H1 (cell line): ENCODE results near the gene PLCH2. TPM values are rescaled to one million over a fixed set of nuclear protein-coding genes. Genes with fewer than 3 reads are reported as not detected.

ENCODE experiments used
- CTCF ChIA-PET: fragments of 300-600 bp; sonication (Branson Sonifier 250); formaldehyde crosslinking; loops from one replicate; lab custom pipeline; 2021; ENCODE audit not compliant: partially characterized antibody; lab: Charles Lee
- POLR2A ChIA-PET: fragments of 300-600 bp; sonication (Branson Sonifier 250); formaldehyde crosslinking; loops from one replicate; lab custom pipeline; 2021; ENCODE audit warnings: inconsistent platforms; ENCODE audit not compliant: partially characterized antibody; lab: Charles Lee
- DNase-seq, 2 experiments: peaks; one replicate each; pipeline versions ENCODE4 v3.0.0 to v3.0.0-alpha.2; 2010 to 2022; ENCODE audit warnings: low spot score in 2 of 2, low read depth in 1 of 2, mixed read lengths in 1 of 2
- FAIRE-seq: peaks from 2 replicates; lab custom pipeline; 2011; peaks lifted over from hg19 to GRCh38; lab: Jason Lieb, UNC
- H2AFZ ChIP-seq: 2 replicates; pipeline ENCODE4 v1.8.1; 2012; ENCODE audit warnings: low read length, inconsistent platforms
- H2AK5ac ChIP-seq: 2 replicates; pipeline ENCODE4 v1.6.1; 2013; ENCODE audit warnings: low read depth, low read length
- H2BK120ac ChIP-seq: replicated peaks from 2 replicates; pipeline ENCODE3; 2013; ENCODE audit warnings: low read depth, low read length, inconsistent platforms
- H2BK12ac ChIP-seq: 2 replicates; pipeline ENCODE4 v1.6.1; 2013; ENCODE audit warnings: low read depth, low read length
- H2BK15ac ChIP-seq: 2 replicates; pipeline ENCODE4 v1.6.1; 2013; ENCODE audit warnings: low read length
- H2BK20ac ChIP-seq: 2 replicates; pipeline ENCODE4 v1.6.1; 2013; ENCODE audit warnings: low read length
- H2BK5ac ChIP-seq: 2 replicates; pipeline ENCODE4 v1.6.1; 2013; ENCODE audit warnings: low read depth, low read length
- H3K14ac ChIP-seq: 2 replicates; pipeline ENCODE4 v1.6.1; 2013; ENCODE audit warnings: inconsistent platforms; ENCODE audit not compliant: insufficient read length
- H3K18ac ChIP-seq: 2 replicates; pipeline ENCODE4 v1.6.1; 2013; ENCODE audit warnings: low read length; ENCODE audit errors: extremely low read depth
- H3K23ac ChIP-seq: 2 replicates; pipeline ENCODE4 v1.6.1; 2013; ENCODE audit warnings: inconsistent platforms; ENCODE audit not compliant: insufficient read length
- H3K23me2 ChIP-seq: 2 replicates; pipeline ENCODE4 v1.6.1; 2013; ENCODE audit warnings: low read depth, low read length
- H3K27ac ChIP-seq: 2 replicates; pipeline ENCODE4 v1.6.1; 2011; ENCODE audit warnings: low read depth, low read length, inconsistent platforms
- H3K27me3 ChIP-seq, 4 experiments: replicated peaks in 1 of 4; 1 replicate in 1 of 4; 2 replicates in 3 of 4; pipeline versions ENCODE4 v1.6.1 to v1.8.1; 2011 to 2013; ENCODE audit warnings: low read length in 3 of 4, mild to moderate bottlenecking in 3 of 4, inconsistent platforms in 2 of 4, mixed read lengths in 2 of 4, moderate library complexity in 1 of 4; ENCODE audit not compliant: control insufficient read depth in 3 of 4, insufficient read depth in 3 of 4; ENCODE audit errors: extremely low read depth in 1 of 4
- H3K36me3 ChIP-seq, 4 experiments: 2 replicates each; pipeline versions ENCODE4 v1.6.1 to v1.8.1; 2011 to 2013; ENCODE audit warnings: mild to moderate bottlenecking in 4 of 4, low read length in 3 of 4, moderate library complexity in 2 of 4, control low read depth in 1 of 4, inconsistent platforms in 1 of 4; ENCODE audit not compliant: insufficient read depth in 4 of 4, control insufficient read depth in 2 of 4
- H3K4ac ChIP-seq: replicated peaks from 2 replicates; pipeline ENCODE3; 2013; ENCODE audit warnings: low read length, low read depth, mixed read lengths, inconsistent platforms; ENCODE audit not compliant: insufficient read length
- H3K4me1 ChIP-seq, 4 experiments: replicated peaks in 1 of 4; 1 replicate in 1 of 4; 2 replicates in 3 of 4; pipeline versions ENCODE4 v1.6.1 to v1.8.1; 2011 to 2013; ENCODE audit warnings: low read length in 3 of 4, inconsistent platforms in 2 of 4, mixed read lengths in 1 of 4; ENCODE audit not compliant: insufficient read depth in 4 of 4, control insufficient read depth in 3 of 4
- H3K4me2 ChIP-seq, 2 experiments: 2 replicates each; pipeline versions ENCODE4 v1.6.1 to v1.8.1; 2011 to 2013; ENCODE audit warnings: low read depth in 2 of 2, low read length in 2 of 2, control low read depth in 1 of 2, inconsistent platforms in 1 of 2, mild to moderate bottlenecking in 1 of 2; ENCODE audit not compliant: insufficient read depth in 1 of 2
- H3K4me3 ChIP-seq, 4 experiments: fragments of 200-600, 300-600 bp in 1 of 4; sonication (generic), shearing (Covaris generic), sonication (Bioruptor Twin) in 1 of 4; 2 replicates each; pipeline versions ENCODE4 v1.5.1 to v1.8.1; 2011 to 2016; ENCODE audit warnings: low read length in 4 of 4, low read depth in 3 of 4, control low read depth in 2 of 4, inconsistent platforms in 2 of 4, mild to moderate bottlenecking in 2 of 4, mixed read lengths in 1 of 4, moderate library complexity in 1 of 4; ENCODE audit not compliant: insufficient read depth in 2 of 4; ENCODE audit errors: extremely low read depth in 1 of 4
- H3K56ac ChIP-seq: replicated peaks from 2 replicates; pipeline ENCODE3; 2013; ENCODE audit warnings: low read depth, mild to moderate bottlenecking, mixed read lengths, low read length, inconsistent platforms; ENCODE audit not compliant: insufficient read length
- H3K79me1 ChIP-seq: 2 replicates; pipeline ENCODE4 v1.6.1; 2013; ENCODE audit warnings: low read depth, low read length, control low read depth
- H3K79me2 ChIP-seq, 2 experiments: 2 replicates each; pipeline versions ENCODE4 v1.6.1 to v1.8.1; 2012 to 2013; ENCODE audit warnings: low read length in 2 of 2, mild to moderate bottlenecking in 2 of 2, inconsistent platforms in 1 of 2; ENCODE audit not compliant: insufficient read depth in 2 of 2, control insufficient read depth in 1 of 2
- H3K9ac ChIP-seq, 4 experiments: replicated peaks in 1 of 4; 1 replicate in 1 of 4; 2 replicates in 3 of 4; pipeline versions ENCODE4 v1.6.1 to v1.8.1; 2011 to 2013; ENCODE audit warnings: low read depth in 3 of 4, low read length in 3 of 4, control low read depth in 2 of 4, mild to moderate bottlenecking in 2 of 4, moderate library complexity in 2 of 4, inconsistent platforms in 1 of 4; ENCODE audit errors: extremely low read depth in 1 of 4
- H3K9me3 ChIP-seq, 2 experiments: 2 replicates each; pipeline versions ENCODE4 v1.6.1 to v1.8.1; 2012 to 2013; ENCODE audit warnings: mild to moderate bottlenecking in 2 of 2, moderate library complexity in 2 of 2, control low read depth in 1 of 2, inconsistent platforms in 1 of 2, low read depth in 1 of 2, low read length in 1 of 2, mixed read lengths in 1 of 2; ENCODE audit not compliant: insufficient read depth in 2 of 2
- H4K20me1 ChIP-seq, 2 experiments: replicated peaks in 1 of 2; 2 replicates each; pipeline versions ENCODE3 to v1.8.1; 2011 to 2013; ENCODE audit warnings: inconsistent platforms in 2 of 2, low read length in 2 of 2, mild to moderate bottlenecking in 1 of 2; ENCODE audit not compliant: insufficient read depth in 2 of 2, control insufficient read depth in 1 of 2
- H4K5ac ChIP-seq: 2 replicates; pipeline ENCODE4 v1.6.1; 2013; ENCODE audit warnings: low read length, low read depth, mixed read lengths, inconsistent platforms; ENCODE audit not compliant: insufficient read length
- H4K8ac ChIP-seq: 2 replicates; pipeline ENCODE4 v1.8.0; 2013; ENCODE audit warnings: mild to moderate bottlenecking, moderate library complexity, low read length, inconsistent platforms; ENCODE audit not compliant: insufficient read depth; ENCODE audit errors: extremely low read depth
- H4K91ac ChIP-seq: replicated peaks from 2 replicates; pipeline ENCODE3; 2013; ENCODE audit warnings: low read length, mixed read lengths, inconsistent platforms; ENCODE audit not compliant: insufficient read length
- ATF2 ChIP-seq: IDR thresholded peaks from 2 replicates; pipeline ENCODE4 v1.6.1; 2012; ENCODE audit warnings: low read length, inconsistent platforms
- NANOG ChIP-seq: IDR thresholded peaks from 2 replicates; pipeline ENCODE4 v1.6.1; 2011; ENCODE audit warnings: low read length, low read depth, mild to moderate bottlenecking, inconsistent platforms; ENCODE audit not compliant: insufficient read depth, poor library complexity, severe bottlenecking
- WGBS, 2 experiments: shearing (Covaris generic) in 1 of 2; methylation state at CpG; one replicate each; pipeline versions ENCODE4 v1.1.6 to v1.1.7; 2013 to 2015; ENCODE audit warnings: low lambda C conversion rate in 2 of 2, mixed read lengths in 2 of 2, inconsistent platforms in 1 of 2, low coverage in 1 of 2, missing lambda C conversion rate in 1 of 2; ENCODE audit not compliant: insufficient replicate concordance in 2 of 2, insufficient coverage in 1 of 2, insufficient read length in 1 of 2; ENCODE audit errors: extremely low coverage in 1 of 2, missing lambda C conversion rate in 1 of 2; 5-methylcytosine and 5-hydroxymethylcytosine counted together
- polyA plus RNA-seq, 7 experiments: library from polyadenylated mRNA; depleted of rRNA in 3 of 7; stranded (reverse) in 5 of 7; unstranded in 2 of 7; fragments of >200 nt in 5 of 7; fragments of 200-250 nt in 2 of 7; gene quantifications; 1 replicate in 5 of 7; 2 replicates in 1 of 7; 4 replicates in 1 of 7; pipeline versions ENCODE4 v1.2.1 to v1.2.3, GENCODE V29; 2011 to 2013; ENCODE audit warnings: missing spikeins in 2 of 7, mixed read lengths in 2 of 7
- total RNA-seq: library from RNA; stranded (reverse); fragmentation: NEBNext Ultra II Directional; extraction: Animal tissue kit (Norgen Biotek cat#: 25700); gene quantifications from 2 replicates; pipeline ENCODE4 v1.2.1, GENCODE V29; 2021

The PLCH2 gene
- total and polyA plus RNA-seq, 2 of the 8 experiments (the other 6 are each of a cell fraction or from before 2014, with no cell fraction given), result 0.14 to 0.19 TPM

GRCh38 chr1:2493218-2493617 lies 17.1 kb downstream of the PLCH2 start:
- peaks cover 0 to 18% (median 3%) of the 10 kb centered on the region in 4 experiments; a peak in 3 of 7 replicates for H3K27me3 ChIP-seq
- no peak for FAIRE-seq
- CTCF ChIA-PET, result interaction anchor here (1.8 to 2.3 kb wide), 2 partner anchors 13 to 22 kb away, joined by 7 to 8 read pairs; no protein-coding TSS in a partner anchor

More at GRCh38 chr1:2493218-2493617, 17.1 kb downstream of the PLCH2 start:
- H3K14ac ChIP-seq, result no peak overlapping the region
- H2BK15ac ChIP-seq, result no peak overlapping the region
- H3K36me3 ChIP-seq, result no peaks in the 10 kb centered on the region
- no peak overlapping the region for H4K5ac ChIP-seq
- no peaks in the 10 kb centered on the region for H4K20me1 ChIP-seq
- H3K9ac ChIP-seq, result no peak overlapping the region
- H4K91ac ChIP-seq, result no peak overlapping the region
- no peak overlapping the region for H2BK5ac ChIP-seq
- no peak overlapping the region for H3K27ac ChIP-seq
- H3K79me1 ChIP-seq, result no peaks in the 10 kb centered on the region
- no peaks in the 10 kb centered on the region for H3K79me2 ChIP-seq
- no peak overlapping the region for H3K18ac ChIP-seq
- no peak overlapping the region for H4K8ac ChIP-seq
- POLR2A ChIA-PET, result no interaction called here
- no peak overlapping the region for H2BK20ac ChIP-seq
- H2AK5ac ChIP-seq, result no peak overlapping the region
- no peak overlapping the region for H2AFZ ChIP-seq
- no peak overlapping the region for H2BK12ac ChIP-seq
- DNase-seq, result no peak
- H2BK120ac ChIP-seq, result no peak overlapping the region
- no peak for TF ChIP-seq NANOG
- no peak for TF ChIP-seq ATF2
- no peak overlapping the region for H3K23ac ChIP-seq
- 92% methylated on average over 16 of the region's 19 CpGs; no CpG with 5 or more reads in 1 of the 2 experiments for WGBS, 2 experiments
- no peak overlapping the region for H3K4me3 ChIP-seq
- H3K23me2 ChIP-seq, result no peaks in the 10 kb centered on the region
- no peak overlapping the region for H3K4me2 ChIP-seq
- H3K4me1 ChIP-seq, result no peaks in the 10 kb centered on the region
- peaks cover 0 to 8% of the 10 kb centered on the region in 2 experiments; a peak in 2 of 4 replicates for H3K9me3 ChIP-seq
- H3K4ac ChIP-seq, result no peak overlapping the region
- no peak overlapping the region for H3K56ac ChIP-seq
